Endometrial microvascular endothelial cells (primary cell): Measurements from ENCODE around the gene DISP1. TPM values are rescaled to one million over a fixed set of nuclear protein-coding genes. Genes with fewer than 3 reads are reported as not detected.
"Not testable (repeated sequence)": the region's sequence is repeated elsewhere in the genome, so short reads cannot be mapped to it uniquely, and the experiment has no call there.

ENCODE experiments used
- in situ Hi-C: cut with HindIII; loops from 2 replicates; pipeline ENCODE4 v1.10.0; 2017; ENCODE audit warnings: low sequenced_read_pairs, low pct_unique_long_range_greater_than_20kb; ENCODE audit errors: inconsistent ontology term
- total RNA-seq: library from RNA; depleted of rRNA; stranded (reverse); fragments of >200 nt; gene quantifications from one replicate; pipeline ENCODE4 v1.2.3, GENCODE V29; 2015; ENCODE audit errors: inconsistent ontology term

DISP1 gene
- total RNA-seq, 1 donor from 2014 or later, result 2.8 TPM

GRCh38 chr1:222843469-222844410, 28.9 kb downstream of the DISP1 start:
- in situ Hi-C loops, result no loop called here

- in situ Hi-C loops, result no loop called here
These were observed 29.6 kb downstream of the DISP1 start for GRCh38 chr1:222844411-222844779.

- in situ Hi-C loops, result no loop called here
These were observed 30.9 kb downstream of the DISP1 start for GRCh38 chr1:222845763-222846162.

- in situ Hi-C loops, result not testable (repeated sequence)
These were observed 35.7 kb downstream of the DISP1 start for GRCh38 chr1:222850550-222850949.

GRCh38 chr1:222852326-222852725, 37.5 kb downstream of the DISP1 start:
- in situ Hi-C loops, result no loop called here

GRCh38 chr1:222861062-222861461, 46.2 kb downstream of the DISP1 start:
- in situ Hi-C loops, result no loop called here

Other genes with a start within 250 kb of the DISP1 start
- 15.1 TPM for gene TAF1A, start 225.1 kb upstream of the DISP1 start, total RNA-seq
- 30.1 TPM for gene MIA3, start 196.9 kb upstream of the DISP1 start, total RNA-seq
- 75.1 TPM for gene AIDA, start 102.5 kb upstream of the DISP1 start, total RNA-seq
- gene BROX, start 102.5 kb upstream of the DISP1 start, total RNA-seq, result 66.5 TPM
- not detected for gene FAM177B, start 77.8 kb upstream of the DISP1 start, total RNA-seq